AG20443 (cell line): Measurements from ENCODE around the gene TCF23.

Experiments used
- DNase-seq: peaks from one replicate; pipeline ENCODE4 v3.0.0; 2012; ENCODE audit warnings: low spot score, mixed read lengths

Gene TCF23

GRCh38 chr2:27128668-27129571 lies 19.9 kb upstream of the TCF23 start:
- DNase-seq: no peak

GRCh38 chr2:27130396-27130795 lies 18.4 kb upstream of the TCF23 start:
- no peak for DNase-seq

- DNase-seq: no peak
These were observed 17.4 kb upstream of the TCF23 start for GRCh38 chr2:27131429-27131828.

- no peak for DNase-seq
These were observed 15.5 kb upstream of the TCF23 start for GRCh38 chr2:27133195-27133875.

GRCh38 chr2:27133905-27134780 lies 14.7 kb upstream of the TCF23 start, which contains the start of gene PREB:
Gene PREB (minus strand): TSS chr2:27134636. CDS start chr2:27134421, 215 bp downstream.
- DNase-seq: peak; percentile 100

- DNase-seq: no peak
These were observed 13.9 kb upstream of the TCF23 start for GRCh38 chr2:27134781-27135477.

GRCh38 chr2:27135478-27135955 lies 13.3 kb upstream of the TCF23 start:
- DNase-seq: no peak

- DNase-seq: no peak
These were observed 12.1 kb upstream of the TCF23 start for GRCh38 chr2:27136751-27137150.

- no peak for DNase-seq
These were observed 11.4 kb upstream of the TCF23 start for GRCh38 chr2:27137322-27137935.

- no peak for DNase-seq
These were observed 10.7 kb upstream of the TCF23 start for GRCh38 chr2:27138111-27138510.

- DNase-seq: no peak
These were observed 9.5 kb upstream of the TCF23 start, which contains the start of gene PRR30 for GRCh38 chr2:27139310-27139709. Gene PRR30 (minus strand): TSS chr2:27139410. CDS start chr2:27138329, 1,081 bp downstream.

- DNase-seq: no peak
These were observed 5.5 kb upstream of the TCF23 start for GRCh38 chr2:27143285-27143684.

GRCh38 chr2:27145682-27146081 lies 3.1 kb upstream of the TCF23 start:
- no peak for DNase-seq

- no peak for DNase-seq
These were observed 869 bp upstream of the TCF23 start for GRCh38 chr2:27147935-27148334.

- DNase-seq: peak; percentile 7
These were observed 984 bp downstream of the TCF23 start for GRCh38 chr2:27149570-27150405.

- no peak for DNase-seq
These were observed 1.9 kb downstream of the TCF23 start for GRCh38 chr2:27150639-27151230.

GRCh38 chr2:27152102-27152795 lies 3.4 kb downstream of the TCF23 start:
- peak; percentile 11 for DNase-seq

- DNase-seq: peak; percentile 72
These were observed 4.1 kb downstream of the TCF23 start for GRCh38 chr2:27152796-27153464.
